ENCODE measurements around the gene FBXL17.

DNA sequence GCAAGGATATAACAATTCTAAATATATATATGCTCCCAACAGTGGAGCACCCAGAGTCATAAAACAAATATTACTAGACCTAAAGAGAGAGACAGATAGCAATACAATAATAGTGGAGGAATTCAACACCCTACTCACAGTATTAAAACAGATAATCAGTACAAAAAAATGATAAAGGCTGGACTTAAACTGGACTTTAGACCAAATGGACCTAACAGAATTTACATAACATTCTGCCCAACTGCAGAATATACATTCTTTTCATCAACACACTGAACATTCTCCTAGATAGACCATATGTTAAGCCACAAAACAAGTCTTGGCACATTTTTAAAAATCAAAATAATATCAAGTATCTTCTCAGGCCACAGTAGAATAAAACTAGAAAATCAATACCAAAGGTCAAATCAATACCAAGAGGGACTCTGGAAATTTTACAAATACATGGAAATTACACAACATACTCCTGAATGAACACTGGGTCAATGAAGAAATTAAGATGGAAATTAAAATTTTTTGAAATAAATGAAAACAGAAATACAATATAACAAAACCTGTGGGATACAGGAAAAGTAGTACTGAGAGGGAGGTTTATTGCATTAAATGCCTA lies 100.8 kb downstream of the FBXL17 start:
- TF ChIP-seq, protein P1, sequence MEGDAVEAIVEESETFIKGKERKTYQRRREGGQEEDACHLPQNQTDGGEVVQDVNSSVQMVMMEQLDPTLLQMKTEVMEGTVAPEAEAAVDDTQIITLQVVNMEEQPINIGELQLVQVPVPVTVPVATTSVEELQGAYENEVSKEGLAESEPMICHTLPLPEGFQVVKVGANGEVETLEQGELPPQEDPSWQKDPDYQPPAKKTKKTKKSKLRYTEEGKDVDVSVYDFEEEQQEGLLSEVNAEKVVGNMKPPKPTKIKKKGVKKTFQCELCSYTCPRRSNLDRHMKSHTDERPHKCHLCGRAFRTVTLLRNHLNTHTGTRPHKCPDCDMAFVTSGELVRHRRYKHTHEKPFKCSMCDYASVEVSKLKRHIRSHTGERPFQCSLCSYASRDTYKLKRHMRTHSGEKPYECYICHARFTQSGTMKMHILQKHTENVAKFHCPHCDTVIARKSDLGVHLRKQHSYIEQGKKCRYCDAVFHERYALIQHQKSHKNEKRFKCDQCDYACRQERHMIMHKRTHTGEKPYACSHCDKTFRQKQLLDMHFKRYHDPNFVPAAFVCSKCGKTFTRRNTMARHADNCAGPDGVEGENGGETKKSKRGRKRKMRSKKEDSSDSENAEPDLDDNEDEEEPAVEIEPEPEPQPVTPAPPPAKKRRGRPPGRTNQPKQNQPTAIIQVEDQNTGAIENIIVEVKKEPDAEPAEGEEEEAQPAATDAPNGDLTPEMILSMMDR (IDR thresholded peaks at IDR 0.05): no peak
- TF ChIP-seq, protein P2, sequence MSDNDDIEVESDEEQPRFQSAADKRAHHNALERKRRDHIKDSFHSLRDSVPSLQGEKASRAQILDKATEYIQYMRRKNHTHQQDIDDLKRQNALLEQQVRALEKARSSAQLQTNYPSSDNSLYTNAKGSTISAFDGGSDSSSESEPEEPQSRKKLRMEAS (CRISPR knock-in tag; IDR thresholded peaks at IDR 0.05): no peak
- TF ChIP-seq ELF4 (CRISPR knock-in tag; IDR thresholded peaks at IDR 0.05; ENCODE audit: low read depth) (no peak), ZNF232 (CRISPR knock-in tag; IDR thresholded peaks at IDR 0.05) (no peak), CREB1 (CRISPR knock-in tag; IDR thresholded peaks at IDR 0.05) (no peak), CBFB (CRISPR knock-in tag; IDR thresholded peaks at IDR 0.05; ENCODE audit: low read depth) (no peak), ETV6 (CRISPR knock-in tag; IDR thresholded peaks at IDR 0.05) (no peak), ZBTB21 (CRISPR knock-in tag; IDR thresholded peaks at IDR 0.05; ENCODE audit: borderline replicate concordance) (no peak), OVOL2 (CRISPR knock-in tag; IDR thresholded peaks at IDR 0.05; ENCODE audit: borderline replicate concordance) (no peak), NR1H2 (CRISPR knock-in tag; IDR thresholded peaks at IDR 0.05) (no peak), MXD4 (CRISPR knock-in tag; IDR thresholded peaks at IDR 0.05; ENCODE audit: borderline replicate concordance) (no peak)
- TF ChIP-seq, protein P3, sequence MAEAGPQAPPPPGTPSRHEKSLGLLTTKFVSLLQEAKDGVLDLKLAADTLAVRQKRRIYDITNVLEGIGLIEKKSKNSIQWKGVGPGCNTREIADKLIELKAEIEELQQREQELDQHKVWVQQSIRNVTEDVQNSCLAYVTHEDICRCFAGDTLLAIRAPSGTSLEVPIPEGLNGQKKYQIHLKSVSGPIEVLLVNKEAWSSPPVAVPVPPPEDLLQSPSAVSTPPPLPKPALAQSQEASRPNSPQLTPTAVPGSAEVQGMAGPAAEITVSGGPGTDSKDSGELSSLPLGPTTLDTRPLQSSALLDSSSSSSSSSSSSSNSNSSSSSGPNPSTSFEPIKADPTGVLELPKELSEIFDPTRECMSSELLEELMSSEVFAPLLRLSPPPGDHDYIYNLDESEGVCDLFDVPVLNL (CRISPR knock-in tag; IDR thresholded peaks at IDR 0.05; ENCODE audit: borderline replicate concordance, low read depth): no peak
- TF ChIP-seq, protein P4, sequence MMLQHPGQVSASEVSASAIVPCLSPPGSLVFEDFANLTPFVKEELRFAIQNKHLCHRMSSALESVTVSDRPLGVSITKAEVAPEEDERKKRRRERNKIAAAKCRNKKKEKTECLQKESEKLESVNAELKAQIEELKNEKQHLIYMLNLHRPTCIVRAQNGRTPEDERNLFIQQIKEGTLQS (CRISPR knock-in tag; conservative IDR thresholded peaks at IDR 0.05): no peak
- TF ChIP-seq, protein P5, sequence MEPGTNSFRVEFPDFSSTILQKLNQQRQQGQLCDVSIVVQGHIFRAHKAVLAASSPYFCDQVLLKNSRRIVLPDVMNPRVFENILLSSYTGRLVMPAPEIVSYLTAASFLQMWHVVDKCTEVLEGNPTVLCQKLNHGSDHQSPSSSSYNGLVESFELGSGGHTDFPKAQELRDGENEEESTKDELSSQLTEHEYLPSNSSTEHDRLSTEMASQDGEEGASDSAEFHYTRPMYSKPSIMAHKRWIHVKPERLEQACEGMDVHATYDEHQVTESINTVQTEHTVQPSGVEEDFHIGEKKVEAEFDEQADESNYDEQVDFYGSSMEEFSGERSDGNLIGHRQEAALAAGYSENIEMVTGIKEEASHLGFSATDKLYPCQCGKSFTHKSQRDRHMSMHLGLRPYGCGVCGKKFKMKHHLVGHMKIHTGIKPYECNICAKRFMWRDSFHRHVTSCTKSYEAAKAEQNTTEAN (CRISPR knock-in tag; IDR thresholded peaks at IDR 0.05): no peak

Measured in WTC11 (cell line).